Measurements from ENCODE around the gene GAS2L1. TPM values are rescaled to one million over a fixed set of nuclear protein-coding genes. Genes with fewer than 3 reads are reported as not detected.
A peak's percentile ranks its signal among the peaks of the same experiment; 100 is the strongest.

The GAS2L1 gene
- total and polyA plus RNA-seq, 8 donors: 4.4 to 81.1 (median 27.3) TPM

GRCh38 chr22:29270475-29271271 lies 35.8 kb upstream of the GAS2L1 start:
- H3K27ac ChIP-seq: peak overlapping the region in 4 of 5 donors; percentile 12 to 100 (median 96)
- DNase-seq: peak in 1 of 2 donors; percentile 41
- no peaks in the 10 kb centered on the region for H3K9me3 ChIP-seq
- 6 to 11% (median 9%) methylated on average over 9 of the region's 9 CpGs for WGBS, 5 donors
- no peaks in the 10 kb centered on the region for H3K27me3 ChIP-seq
- intact Hi-C loops (cut with DNase I; ENCODE audit: low total_unique reads): no loop called here
- TF ChIP-seq POLR2A (IDR thresholded peaks at IDR 0.05) (no peak), POLR2AphosphoS5 (IDR thresholded peaks at IDR 0.05) (peak in 1 of 3 donors; percentile 10), CTCF (IDR thresholded peaks at IDR 0.05) (no peak)
- H3K4me1 ChIP-seq: peaks cover 58 to 86% (median 79%) of the 10 kb centered on the region in 4 donors
- H3K4me3 ChIP-seq: peak overlapping the region; percentile 79 to 98 (median 94)
- H3K36me3 ChIP-seq: peaks cover 24 to 41% (median 37%) of the 10 kb centered on the region in 4 donors

GRCh38 chr22:29272624-29273023 lies 33.8 kb upstream of the GAS2L1 start:
- TF ChIP-seq EP300 (IDR thresholded peaks at IDR 0.05): no peak
- TF ChIP-seq CTCF (IDR thresholded peaks at IDR 0.05): no peak
- no peak for TF ChIP-seq POLR2A (IDR thresholded peaks at IDR 0.05)
- no peak for TF ChIP-seq POLR2AphosphoS5 (IDR thresholded peaks at IDR 0.05)
- no peak for DNase-seq
- Histone ChIP-seq H3K4me1 (peaks cover 47 to 87% (median 68%) of the 10 kb centered on the region in 4 donors), H3K36me3 (peaks cover 35 to 59% (median 56%) of the 10 kb centered on the region in 4 donors), H3K4me3 (no peak overlapping the region), H3K9me3 (no peaks in the 10 kb centered on the region), H3K27ac (no peak overlapping the region), H3K27me3 (no peaks in the 10 kb centered on the region)
- 71 to 90% (median 79%) methylated on average over 2 of the region's 2 CpGs for WGBS, 5 donors
- intact Hi-C loops (cut with DNase I; ENCODE audit: low total_unique reads): no loop called here

GRCh38 chr22:29275167-29275566 lies 31.3 kb upstream of the GAS2L1 start:
- H3K36me3 ChIP-seq: peaks cover 57 to 84% (median 82%) of the 10 kb centered on the region in 4 donors
- H3K27me3 ChIP-seq: no peaks in the 10 kb centered on the region
- H3K27ac ChIP-seq: no peak overlapping the region
- no peak overlapping the region for H3K4me3 ChIP-seq
- intact Hi-C loops (cut with DNase I; ENCODE audit: low total_unique reads): no loop called here
- 57 to 66% (median 65%) methylated on average over 3 of the region's 3 CpGs for WGBS, 5 donors
- H3K4me1 ChIP-seq: peaks cover 41 to 77% (median 56%) of the 10 kb centered on the region in 4 donors
- no peaks in the 10 kb centered on the region for H3K9me3 ChIP-seq
- DNase-seq: no peak
- no peak for TF ChIP-seq EP300 (IDR thresholded peaks at IDR 0.05)
- TF ChIP-seq POLR2A (IDR thresholded peaks at IDR 0.05): no peak
- TF ChIP-seq CTCF (IDR thresholded peaks at IDR 0.05): no peak

- TF ChIP-seq POLR2A (IDR thresholded peaks at IDR 0.05): no peak
- TF ChIP-seq EP300 (IDR thresholded peaks at IDR 0.05): no peak
- TF ChIP-seq POLR2AphosphoS5 (IDR thresholded peaks at IDR 0.05): no peak
- no peak for TF ChIP-seq CTCF (IDR thresholded peaks at IDR 0.05)
- intact Hi-C loops (cut with DNase I; ENCODE audit: low total_unique reads): no loop called here
- Histone ChIP-seq H3K4me1 (peaks cover 33 to 70% (median 48%) of the 10 kb centered on the region in 4 donors), H3K4me3 (no peak overlapping the region), H3K9me3 (no peaks in the 10 kb centered on the region), H3K27ac (no peak overlapping the region), H3K27me3 (no peaks in the 10 kb centered on the region), H3K36me3 (peaks cover 64 to 92% (median 90%) of the 10 kb centered on the region in 4 donors)
- DNase-seq: no peak
- 23 to 59% (median 44%) methylated on average over 3 of the region's 3 CpGs for WGBS, 5 donors
These were observed 30.5 kb upstream of the GAS2L1 start for GRCh38 chr22:29275819-29276565.

Data from stomach (tissue), 9 donors.